Body of pancreas (tissue), 4 donors: ENCODE data around the gene TFAP2C.

ENCODE experiments used
- POLR2A ChIP-seq, 3 donors: fragments of 450-650 bp; IDR thresholded peaks; one replicate each; pipeline ENCODE4 v1.6.1; 2016; ENCODE audit warnings: antibody characterized with exemption in 3 of 3, mild to moderate bottlenecking in 2 of 3
- TF ChIP-seq, protein P1 (sequence below), 7 experiments: fragments of 450-650 bp in 4 of 7; fragments of 200-600 bp in 3 of 7; sonication (generic) in 3 of 7; IDR thresholded peaks; one replicate each; pipeline ENCODE4 v1.5.1; 2016 to 2019; ENCODE audit warnings: antibody characterized with exemption in 7 of 7

DNA sequence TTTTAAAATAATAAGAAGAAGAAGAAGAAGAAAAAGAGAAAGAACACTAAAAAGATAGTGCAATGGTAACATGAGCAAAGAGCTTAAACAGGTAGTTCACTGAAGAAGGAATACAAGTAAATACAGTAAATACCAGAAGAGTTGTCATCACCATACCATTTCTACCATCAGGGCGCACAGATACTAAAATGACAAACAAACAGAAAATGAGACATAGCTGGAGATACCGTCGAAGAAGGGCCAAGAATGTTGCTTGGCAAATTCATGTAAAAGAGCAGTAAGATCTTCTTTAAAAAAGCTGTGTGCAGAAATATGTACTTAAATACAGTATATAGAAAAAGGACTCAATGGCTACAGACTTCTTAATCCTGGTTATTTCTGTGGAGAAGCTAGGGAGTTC lies 20.7 kb upstream of the TFAP2C start:
- TF ChIP-seq, protein P1, sequence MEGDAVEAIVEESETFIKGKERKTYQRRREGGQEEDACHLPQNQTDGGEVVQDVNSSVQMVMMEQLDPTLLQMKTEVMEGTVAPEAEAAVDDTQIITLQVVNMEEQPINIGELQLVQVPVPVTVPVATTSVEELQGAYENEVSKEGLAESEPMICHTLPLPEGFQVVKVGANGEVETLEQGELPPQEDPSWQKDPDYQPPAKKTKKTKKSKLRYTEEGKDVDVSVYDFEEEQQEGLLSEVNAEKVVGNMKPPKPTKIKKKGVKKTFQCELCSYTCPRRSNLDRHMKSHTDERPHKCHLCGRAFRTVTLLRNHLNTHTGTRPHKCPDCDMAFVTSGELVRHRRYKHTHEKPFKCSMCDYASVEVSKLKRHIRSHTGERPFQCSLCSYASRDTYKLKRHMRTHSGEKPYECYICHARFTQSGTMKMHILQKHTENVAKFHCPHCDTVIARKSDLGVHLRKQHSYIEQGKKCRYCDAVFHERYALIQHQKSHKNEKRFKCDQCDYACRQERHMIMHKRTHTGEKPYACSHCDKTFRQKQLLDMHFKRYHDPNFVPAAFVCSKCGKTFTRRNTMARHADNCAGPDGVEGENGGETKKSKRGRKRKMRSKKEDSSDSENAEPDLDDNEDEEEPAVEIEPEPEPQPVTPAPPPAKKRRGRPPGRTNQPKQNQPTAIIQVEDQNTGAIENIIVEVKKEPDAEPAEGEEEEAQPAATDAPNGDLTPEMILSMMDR (IDR thresholded peaks at IDR 0.05) = no peak
- TF ChIP-seq POLR2A (IDR thresholded peaks at IDR 0.05) = no peak
